GM13977 (cell line): ENCODE measurements around the gene MTHFD1.

ENCODE experiments used
- DNase-seq: peaks from one replicate; pipeline ENCODE4 v3.0.0; 2012; ENCODE audit warnings: low spot score
- in situ Hi-C: fragments of 300-500 bp; cut with MboI; formaldehyde crosslinking; loops from one replicate; pipeline ENCODE4 v1.12.0; 2022; ENCODE audit warnings: low sequenced_read_pairs, low pct_unique_long_range_greater_than_20kb, mixed read lengths, inconsistent platforms; ENCODE audit not compliant: unreplicated experiment
- TF ChIP-seq, protein P1 (sequence below): IDR thresholded peaks from 2 replicates; pipeline ENCODE4 v1.5.1; 2012; ENCODE audit warnings: mild to moderate bottlenecking, control low read depth; ENCODE audit not compliant: insufficient read depth; ENCODE audit errors: extremely low read depth, missing control alignments

MTHFD1 gene

DNA sequence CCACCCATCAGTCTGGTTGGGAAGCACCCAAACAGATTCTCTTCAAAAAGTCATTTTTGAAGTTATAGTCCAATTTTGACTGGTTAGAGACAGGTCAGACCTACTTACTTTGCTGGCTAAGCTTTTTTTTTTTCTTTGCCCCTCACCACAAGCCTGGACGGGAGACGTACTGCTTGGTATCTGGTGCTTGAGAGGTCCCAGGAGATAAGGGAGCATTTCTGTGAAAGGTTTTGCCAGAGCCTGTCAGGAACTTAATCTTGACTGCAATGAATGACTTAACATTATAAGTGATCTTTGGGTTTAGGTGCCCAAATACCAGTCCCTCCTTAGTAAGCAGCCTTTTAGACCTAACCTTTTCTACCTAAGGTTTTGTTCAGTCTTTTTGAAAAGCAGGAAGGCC is 6.3 kb downstream of the MTHFD1 start:
- in situ Hi-C loops, result no loop called here
- TF ChIP-seq, protein P1, sequence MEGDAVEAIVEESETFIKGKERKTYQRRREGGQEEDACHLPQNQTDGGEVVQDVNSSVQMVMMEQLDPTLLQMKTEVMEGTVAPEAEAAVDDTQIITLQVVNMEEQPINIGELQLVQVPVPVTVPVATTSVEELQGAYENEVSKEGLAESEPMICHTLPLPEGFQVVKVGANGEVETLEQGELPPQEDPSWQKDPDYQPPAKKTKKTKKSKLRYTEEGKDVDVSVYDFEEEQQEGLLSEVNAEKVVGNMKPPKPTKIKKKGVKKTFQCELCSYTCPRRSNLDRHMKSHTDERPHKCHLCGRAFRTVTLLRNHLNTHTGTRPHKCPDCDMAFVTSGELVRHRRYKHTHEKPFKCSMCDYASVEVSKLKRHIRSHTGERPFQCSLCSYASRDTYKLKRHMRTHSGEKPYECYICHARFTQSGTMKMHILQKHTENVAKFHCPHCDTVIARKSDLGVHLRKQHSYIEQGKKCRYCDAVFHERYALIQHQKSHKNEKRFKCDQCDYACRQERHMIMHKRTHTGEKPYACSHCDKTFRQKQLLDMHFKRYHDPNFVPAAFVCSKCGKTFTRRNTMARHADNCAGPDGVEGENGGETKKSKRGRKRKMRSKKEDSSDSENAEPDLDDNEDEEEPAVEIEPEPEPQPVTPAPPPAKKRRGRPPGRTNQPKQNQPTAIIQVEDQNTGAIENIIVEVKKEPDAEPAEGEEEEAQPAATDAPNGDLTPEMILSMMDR, result no peak
- DNase-seq, result no peak

DNA sequence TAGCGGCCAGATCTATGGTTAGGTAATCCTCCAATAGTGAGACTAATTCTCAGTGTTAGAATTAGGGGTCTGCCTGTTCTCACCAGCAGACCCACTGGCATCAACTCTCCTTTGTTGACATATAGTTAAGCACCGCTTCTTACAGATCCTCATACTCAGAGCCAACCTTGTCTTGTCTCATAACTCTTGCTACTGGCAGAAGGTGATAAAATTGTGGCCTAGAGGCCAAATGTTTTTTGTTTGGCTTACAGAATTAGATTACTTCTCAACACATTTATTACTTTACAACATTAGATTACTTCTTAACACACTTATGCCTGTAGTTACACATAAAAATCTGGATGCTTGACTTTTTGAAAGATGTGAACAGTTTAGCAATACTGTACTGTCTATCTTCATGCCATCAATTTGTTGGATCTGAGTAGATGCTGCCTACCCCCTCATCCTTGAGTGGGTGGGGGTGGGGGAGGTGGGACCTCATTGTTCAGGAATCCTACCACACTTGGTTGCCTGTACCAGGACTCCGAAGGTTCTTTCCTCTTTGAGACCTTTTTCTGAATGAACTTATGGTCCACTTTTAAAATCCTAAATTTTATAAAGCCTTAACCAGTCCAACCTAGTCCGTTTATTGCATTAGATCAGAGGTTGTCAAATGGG is 7.0 kb downstream of the MTHFD1 start:
- TF ChIP-seq, protein P1, result no peak
- DNase-seq, result no peak
- in situ Hi-C loops, result no loop called here

DNA sequence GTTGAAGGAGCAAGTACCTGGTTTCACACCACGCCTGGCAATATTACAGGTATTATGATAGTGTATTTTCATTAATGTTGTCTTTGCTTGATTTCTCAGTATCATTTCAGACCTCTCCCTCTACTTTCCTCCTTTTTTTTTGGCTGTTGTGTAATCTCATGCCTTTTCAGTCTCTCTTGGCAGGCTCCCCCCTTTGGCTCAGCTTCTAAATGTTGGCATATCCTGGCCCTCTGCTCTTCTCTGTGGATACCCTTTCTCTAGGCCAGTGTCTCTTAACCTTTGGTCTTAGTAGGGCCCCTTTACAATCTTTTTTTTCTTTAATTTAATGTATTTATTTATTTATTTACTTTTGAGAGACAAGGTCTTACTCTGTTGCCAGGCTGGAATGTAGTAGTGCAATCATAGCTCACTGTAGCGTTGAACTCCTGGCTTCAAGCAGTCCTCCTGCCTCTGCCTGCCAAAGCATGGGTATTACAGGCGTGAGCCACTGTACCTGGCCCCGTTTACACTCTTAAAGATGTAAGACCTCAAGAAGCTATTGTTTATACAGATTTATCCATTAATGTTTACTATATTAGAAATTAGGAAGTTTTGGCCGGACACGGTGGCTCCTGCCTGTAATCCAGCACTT is 12.8 kb downstream of the MTHFD1 start:
- no peak for DNase-seq
- in situ Hi-C loops, result no loop called here
- TF ChIP-seq, protein P1, result no peak

DNA sequence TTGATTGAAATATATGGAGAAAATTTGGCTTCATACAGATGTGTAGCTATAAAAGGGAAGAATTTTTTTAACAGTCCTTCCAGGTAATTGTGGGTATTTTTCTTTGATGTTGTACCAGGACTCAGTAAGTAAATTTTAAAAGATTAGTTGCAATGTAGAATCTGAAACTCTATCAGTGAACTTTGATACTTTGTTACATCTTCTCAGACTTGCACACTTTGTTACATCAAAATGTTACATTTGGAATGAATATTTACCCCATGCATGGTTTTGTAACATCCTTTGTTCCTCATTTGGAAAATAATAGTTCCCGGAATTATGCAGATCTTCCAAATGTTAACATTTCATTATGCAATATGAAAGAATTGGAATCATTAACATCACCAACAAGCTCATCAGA is 13.8 kb downstream of the MTHFD1 start:
- DNase-seq, result no peak
- in situ Hi-C loops, result no loop called here
- TF ChIP-seq, protein P1, result no peak

DNA sequence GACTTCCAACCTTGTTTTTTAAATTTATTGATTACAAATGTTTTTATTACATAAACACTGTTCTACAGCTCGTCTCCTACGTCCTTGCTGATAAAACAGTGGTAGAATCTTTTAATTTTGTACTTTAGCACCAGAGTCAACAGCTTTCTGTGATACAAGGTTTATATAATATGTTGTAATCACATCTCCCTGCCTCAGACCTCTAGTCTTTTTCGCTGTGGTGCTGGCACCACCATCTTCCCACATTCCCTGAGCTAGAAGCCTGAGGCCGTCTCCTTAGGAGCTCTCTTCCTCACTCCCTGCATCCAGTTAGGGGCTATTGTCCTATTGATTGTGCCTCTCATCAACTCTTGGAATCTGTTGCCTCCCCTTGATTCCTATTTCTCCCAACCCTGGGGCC is 17.1 kb downstream of the MTHFD1 start:
- no peak for DNase-seq
- in situ Hi-C loops, result no loop called here
- TF ChIP-seq, protein P1, result no peak

DNA sequence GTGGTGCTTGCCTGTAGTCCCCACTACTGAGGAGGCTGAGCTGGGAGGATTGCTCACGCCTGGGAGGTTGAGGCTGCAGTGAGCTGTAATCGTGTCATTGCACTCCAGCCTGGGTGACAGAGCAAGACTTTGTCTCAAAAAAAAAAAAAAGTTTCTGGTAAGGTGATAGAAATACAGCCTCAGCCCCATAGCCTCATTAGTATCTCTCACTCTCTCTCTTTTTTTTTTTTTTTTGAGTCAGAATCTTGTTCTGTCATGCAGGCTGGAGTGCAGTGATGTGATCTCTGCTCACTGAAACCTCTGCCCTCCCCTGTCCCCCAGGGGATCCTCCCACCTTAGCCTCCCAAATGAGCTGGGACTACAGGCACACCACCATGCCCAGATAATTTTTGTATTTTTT is 19.2 kb downstream of the MTHFD1 start:
- in situ Hi-C loops, result no loop called here
- DNase-seq, result no peak
- TF ChIP-seq, protein P1, result no peak
